Measurements from ENCODE around the gene ALKAL2.
A peak's percentile ranks its signal among the peaks of the same experiment; 100 is the strongest.

Gene ALKAL2

GRCh38 chr2:269356-270030 is 18.4 kb downstream of the ALKAL2 start:
- no peak for DNase-seq

DNA sequence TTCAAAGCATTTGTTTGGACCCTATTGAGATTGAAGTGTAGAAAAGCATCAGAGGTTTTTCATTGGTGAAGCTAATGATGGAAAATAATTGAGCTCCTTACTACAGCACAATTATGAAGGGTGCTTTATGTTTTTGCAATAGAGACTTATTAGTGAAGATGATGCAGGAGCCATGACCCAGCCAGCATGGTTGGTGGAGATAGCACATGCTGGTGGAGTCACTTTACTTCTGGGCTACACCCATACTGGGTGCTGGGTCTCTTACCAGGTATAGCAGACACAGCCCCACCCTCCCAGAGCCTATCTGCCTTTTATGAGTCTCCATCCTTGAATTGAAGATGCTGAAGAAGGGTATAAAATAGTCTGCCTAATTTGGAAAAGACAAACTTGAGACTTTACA is 19.6 kb downstream of the ALKAL2 start:
- DNase-seq: no peak

DNA sequence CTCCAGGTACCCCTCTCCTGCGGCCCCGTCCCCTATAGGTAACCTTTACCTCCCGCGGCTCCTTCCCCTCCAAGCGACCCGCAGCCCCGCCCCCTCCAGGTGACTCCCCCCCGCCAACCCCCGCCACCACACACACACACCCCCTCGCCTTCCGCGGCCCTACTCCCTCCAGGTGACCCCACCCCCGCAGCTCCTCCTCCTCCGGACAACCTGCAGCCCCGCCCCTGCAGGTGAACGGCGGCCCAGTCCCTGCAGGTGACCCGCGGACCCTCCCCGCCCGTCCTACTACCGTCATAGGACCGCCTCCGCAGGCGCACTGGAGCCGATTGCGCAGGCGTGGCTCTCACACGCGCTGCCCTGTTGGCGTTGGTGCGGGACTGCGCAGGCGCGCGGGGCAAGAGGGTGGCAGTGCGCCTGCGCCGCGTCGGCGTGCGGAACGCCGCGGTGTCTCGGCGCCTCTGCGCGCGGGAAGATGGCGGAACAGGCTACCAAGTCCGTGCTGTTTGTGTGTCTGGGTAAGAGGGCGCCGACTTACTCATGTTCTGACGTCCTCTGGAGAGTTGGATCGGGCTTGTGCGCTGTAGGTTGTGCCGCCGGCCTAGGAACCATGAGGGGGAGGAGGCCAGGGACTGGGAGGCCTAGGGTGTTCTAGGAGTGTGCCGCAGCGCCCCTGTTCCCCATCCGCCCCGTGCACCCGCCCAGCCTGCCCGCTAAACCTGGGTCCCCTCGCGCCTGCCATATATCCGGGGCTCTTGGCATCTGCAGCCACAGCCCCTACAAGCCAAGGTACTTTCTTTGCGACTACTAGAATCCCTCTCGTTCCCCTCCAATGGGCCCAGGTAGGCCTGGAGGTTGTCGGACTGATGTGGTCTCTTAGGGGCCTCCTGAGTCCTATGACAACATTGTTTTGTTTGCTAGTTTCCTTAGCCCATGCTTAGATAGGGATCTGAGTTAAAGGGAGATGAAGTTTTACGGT is 23.1 kb downstream of the ALKAL2 start, which contains the start of gene ACP1:
ACP1 (plus strand) TSS at position 455 of the 976 bp plus-strand sequence; CDS start at position 473, 18 bp downstream.
- peak; percentile 93 for DNase-seq

DNA sequence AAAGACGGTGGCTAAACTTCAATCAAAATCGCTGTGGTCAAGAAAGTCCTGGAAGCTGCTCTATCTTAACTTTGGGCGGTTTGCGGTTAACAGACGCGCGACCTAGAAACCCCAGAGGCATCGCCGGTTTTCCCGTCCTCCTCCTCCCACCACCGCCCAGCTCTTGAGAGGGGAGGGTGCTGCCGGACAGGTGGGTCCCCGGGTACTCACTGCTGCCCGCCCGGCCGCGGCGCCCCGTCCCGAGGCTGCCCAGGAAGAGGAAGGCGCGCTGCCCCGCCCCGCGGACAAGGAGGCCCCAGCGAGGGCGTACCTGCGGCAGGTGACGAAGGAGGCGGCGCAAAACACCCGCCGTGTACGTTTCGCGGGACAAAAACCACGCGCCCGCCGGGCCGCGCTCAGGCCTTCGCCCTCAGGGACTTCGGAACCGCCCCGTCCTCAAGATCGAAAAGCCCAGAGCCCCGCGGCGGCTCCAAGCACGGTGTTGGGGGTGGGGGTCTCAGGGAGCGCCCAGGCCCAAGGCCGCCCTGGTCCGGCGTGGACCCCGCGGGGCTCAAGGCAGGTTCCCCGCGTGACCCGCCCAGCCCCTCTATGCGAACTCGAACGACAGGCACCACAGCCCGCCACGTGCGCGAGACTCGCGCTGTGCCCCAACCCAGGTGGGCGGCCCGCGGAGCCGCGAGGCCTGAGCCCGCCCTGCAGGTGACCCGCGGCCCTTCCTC is 24.0 kb downstream of the ALKAL2 start, which contains the start of gene SH3YL1:
SH3YL1 (minus strand) TSS at position 259 of the 719 bp plus-strand sequence; CDS start at position 211, 48 bp downstream.
- peak; percentile 45 for DNase-seq

DNA sequence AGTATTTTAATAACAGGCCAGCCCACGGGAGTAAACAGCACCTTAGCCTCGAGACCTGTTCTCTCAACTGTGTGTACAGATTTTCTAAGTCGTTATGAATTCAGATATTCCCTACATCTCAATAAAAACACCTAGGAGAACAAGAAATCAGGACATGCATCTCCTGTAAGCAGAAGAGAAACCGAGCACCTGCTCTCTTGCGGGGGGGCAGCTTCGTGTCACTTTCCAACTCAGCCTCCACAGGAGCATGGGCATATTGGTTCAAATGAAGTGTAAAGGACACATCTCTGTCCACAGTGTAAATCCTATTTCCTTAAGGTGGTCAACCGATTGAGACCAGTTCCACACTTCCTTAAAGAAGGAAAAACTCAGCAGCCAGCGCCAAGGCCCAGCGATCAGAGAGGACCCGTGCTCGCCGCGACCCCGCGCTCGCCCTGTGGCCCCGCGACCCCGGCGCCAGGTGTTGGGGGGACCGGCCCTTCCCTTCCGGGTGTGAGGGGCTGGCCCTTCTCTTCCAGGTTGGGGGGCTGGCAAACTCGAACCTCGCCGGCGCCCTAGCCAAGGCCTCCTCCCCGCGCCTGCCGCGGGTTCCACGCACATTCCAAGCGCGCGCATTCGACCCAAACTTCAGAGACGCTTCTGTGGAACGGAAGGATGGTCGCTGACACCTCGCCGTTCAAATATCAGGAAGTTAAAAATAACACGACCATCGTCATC is 24.7 kb downstream of the ALKAL2 start:
- DNase-seq: no peak

GRCh38 chr2:262117-262516 is 25.8 kb downstream of the ALKAL2 start:
- no peak for DNase-seq

DNA sequence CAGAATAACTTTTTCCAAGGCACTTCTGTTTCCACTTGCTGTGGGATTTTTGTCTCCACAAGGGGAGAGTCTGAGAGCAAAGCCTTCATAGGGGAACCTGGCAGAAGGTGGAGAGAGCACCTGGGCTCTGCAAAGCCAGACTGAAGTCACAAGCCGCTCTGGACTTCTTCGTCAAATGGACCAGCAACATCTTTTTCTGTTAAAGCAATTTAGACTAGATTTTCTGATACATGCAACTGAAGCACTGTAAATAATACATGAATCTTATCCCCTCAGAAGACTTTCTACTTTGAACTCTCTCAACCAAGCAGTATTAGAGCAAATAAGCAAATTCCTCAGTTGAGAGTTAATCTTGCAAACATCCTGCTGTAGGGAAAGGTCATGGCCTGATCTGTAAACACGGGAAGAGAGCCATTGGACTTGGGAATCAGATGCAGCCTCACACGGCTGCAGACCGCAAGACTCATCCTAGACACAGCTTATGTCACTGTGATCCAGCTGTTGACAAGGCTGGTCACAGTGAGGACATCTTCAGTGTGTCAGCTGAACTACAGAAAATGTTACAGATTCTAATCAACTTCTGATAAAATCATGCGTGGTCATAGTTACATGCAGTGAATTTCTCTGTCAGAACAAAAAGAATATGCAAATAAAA is 27.3 kb downstream of the ALKAL2 start:
- no peak for DNase-seq

DNA sequence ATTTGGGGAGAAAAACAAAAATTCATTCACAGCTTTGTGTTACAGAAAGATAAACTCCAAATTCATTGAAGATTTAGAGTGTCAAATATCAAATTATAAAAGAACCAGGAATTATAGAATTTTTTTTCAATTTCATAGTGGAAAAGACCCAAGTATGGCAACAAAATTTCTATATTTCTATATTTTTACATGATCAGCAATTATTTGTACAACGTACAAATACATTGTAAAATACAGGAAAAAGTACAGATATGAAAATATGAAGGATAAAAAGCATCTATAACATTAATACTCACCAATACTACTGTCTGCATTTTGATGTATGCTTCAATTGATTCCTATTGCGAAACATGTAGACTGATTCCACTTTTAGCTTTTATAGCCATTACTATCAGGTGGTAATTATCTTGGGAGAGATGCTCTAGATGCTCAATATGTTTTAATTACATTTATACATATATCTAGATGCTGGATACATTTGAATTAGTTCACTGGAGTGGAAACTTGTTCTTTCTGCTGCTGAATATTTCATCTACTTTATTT is 28.0 kb downstream of the ALKAL2 start:
- no peak for DNase-seq

DNA sequence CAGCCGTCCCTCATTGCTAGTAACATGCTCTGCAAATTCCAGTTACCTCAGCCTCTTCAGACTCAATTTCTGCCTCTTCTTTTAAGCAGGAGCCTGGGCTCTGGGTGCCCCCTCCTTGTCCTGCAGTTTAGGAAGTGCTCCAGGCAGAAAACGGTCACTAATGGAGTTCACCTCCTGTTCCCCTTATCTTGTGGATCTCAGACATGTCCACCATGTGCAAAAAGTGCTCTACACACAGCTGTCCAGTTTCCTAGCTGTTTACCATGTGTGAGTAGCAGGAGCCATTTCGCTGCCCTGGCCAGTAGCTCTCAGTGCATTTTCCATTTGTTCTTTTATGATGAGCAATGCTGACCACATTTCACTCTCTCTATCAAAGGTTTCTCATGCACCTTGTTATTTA is 29.0 kb downstream of the ALKAL2 start:
- no peak for DNase-seq

GRCh38 chr2:257842-258241 is 30.0 kb downstream of the ALKAL2 start:
- DNase-seq: no peak

- DNase-seq: no peak
Observed at GRCh38 chr2:257429-257828, 30.5 kb downstream of the ALKAL2 start.

- DNase-seq: no peak
Observed at GRCh38 chr2:256094-256493, 31.8 kb downstream of the ALKAL2 start.

GRCh38 chr2:255195-255594 is 32.7 kb downstream of the ALKAL2 start:
- DNase-seq: no peak

DNA sequence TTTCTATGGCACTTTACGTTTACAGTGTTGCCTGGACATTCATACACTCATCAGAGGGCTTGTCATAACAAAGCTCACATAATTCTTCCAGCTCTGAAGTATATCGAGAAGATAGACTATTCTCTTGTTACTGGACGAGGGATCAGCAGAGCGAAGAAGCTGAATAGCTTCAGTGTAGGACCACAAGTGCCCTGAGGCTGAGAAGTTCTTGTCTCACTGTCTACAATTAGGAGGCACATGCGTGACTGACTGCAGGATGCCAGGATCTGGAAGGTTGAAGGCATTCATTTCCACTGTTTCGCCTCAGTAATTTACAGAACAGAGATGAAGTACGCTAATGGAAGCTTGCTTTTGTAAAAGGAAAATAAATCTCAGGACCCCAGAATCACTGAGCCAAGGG is 33.6 kb downstream of the ALKAL2 start:
- no peak for DNase-seq

DNA sequence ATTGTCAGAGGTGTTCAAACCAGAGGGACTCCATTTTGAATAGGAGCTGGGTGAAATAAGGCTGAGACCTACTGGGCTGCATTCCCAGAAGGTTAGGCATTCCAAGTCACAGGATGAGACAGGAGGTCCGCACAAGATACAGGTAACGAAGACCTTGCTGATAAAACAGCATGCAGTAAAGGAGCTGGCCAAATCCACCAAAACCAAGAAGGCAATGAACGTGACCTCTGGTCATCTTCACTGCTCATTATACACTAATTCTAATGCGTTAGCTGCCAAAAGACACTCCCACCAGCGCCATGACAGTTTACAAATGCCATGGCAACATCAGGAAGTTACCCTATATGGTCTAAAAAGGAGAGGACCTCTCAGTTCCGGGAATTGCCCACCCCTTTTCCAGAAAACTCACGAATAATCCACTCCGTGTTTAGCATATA is 34.7 kb downstream of the ALKAL2 start:
- DNase-seq: no peak

- no peak for DNase-seq
Observed at GRCh38 chr2:252001-252602, 35.8 kb downstream of the ALKAL2 start.

GRCh38 chr2:249538-250042 is 38.3 kb downstream of the ALKAL2 start:
- no peak for DNase-seq

DNA sequence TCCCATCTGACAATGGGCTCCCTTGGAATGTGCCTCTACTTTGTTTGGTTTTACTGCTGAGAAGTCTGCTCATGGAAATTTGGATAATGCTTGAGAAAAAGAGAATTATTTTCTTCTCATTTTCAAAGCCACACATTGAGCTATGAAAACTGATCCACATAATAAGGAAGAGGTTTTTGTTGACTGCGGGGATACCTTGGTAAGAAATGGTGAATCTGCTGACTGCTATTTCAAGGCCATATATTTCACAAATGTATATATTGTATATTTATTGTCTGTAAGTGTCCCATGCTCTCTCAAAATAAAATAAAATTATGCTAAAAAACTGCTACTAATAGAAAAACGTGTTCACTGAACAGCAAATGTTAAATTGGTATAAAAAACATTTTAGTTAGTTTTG is 39.2 kb downstream of the ALKAL2 start:
- DNase-seq: no peak

- no peak for DNase-seq
Observed at GRCh38 chr2:246489-247144, 41.3 kb downstream of the ALKAL2 start.

GRCh38 chr2:244547-244946 is 43.3 kb downstream of the ALKAL2 start:
- DNase-seq: no peak

Data from stimulated activated naive CD4-positive, alpha-beta T cell treated with Interleukin-2 at 50 U/mL for 16 hours (primary cell).